ENCODE measurements around the gene TMCC2.
A peak's percentile ranks its signal among the peaks of the same experiment; 100 is the strongest.

TMCC2 gene

GRCh38 chr1:205241366-205242030 lies 13.8 kb downstream of the TMCC2 start:
- no peak for DNase-seq (ENCODE audit: low read depth)

GRCh38 chr1:205243350-205244191 lies 15.8 kb downstream of the TMCC2 start:
- DNase-seq (ENCODE audit: low read depth) = no peak

GRCh38 chr1:205244384-205244783 lies 16.6 kb downstream of the TMCC2 start:
- no peak for DNase-seq (ENCODE audit: low read depth)

- DNase-seq (ENCODE audit: low read depth) = no peak
Observed at GRCh38 chr1:205245096-205245495, 17.4 kb downstream of the TMCC2 start.

- DNase-seq (ENCODE audit: low read depth) = no peak
Observed at GRCh38 chr1:205246351-205247119, 18.8 kb downstream of the TMCC2 start.

GRCh38 chr1:205247130-205247921 lies 19.6 kb downstream of the TMCC2 start:
- DNase-seq (ENCODE audit: low read depth) = no peak

GRCh38 chr1:205248793-205249601 lies 21.3 kb downstream of the TMCC2 start:
- no peak for DNase-seq (ENCODE audit: low read depth)

- DNase-seq (ENCODE audit: low read depth) = no peak
Observed at GRCh38 chr1:205249651-205250050, 21.9 kb downstream of the TMCC2 start.

- DNase-seq (ENCODE audit: low read depth) = no peak
Observed at GRCh38 chr1:205250699-205251098, 23.0 kb downstream of the TMCC2 start.

GRCh38 chr1:205251576-205251975 lies 23.8 kb downstream of the TMCC2 start:
- no peak for DNase-seq (ENCODE audit: low read depth)

GRCh38 chr1:205255941-205256780 lies 28.4 kb downstream of the TMCC2 start:
- DNase-seq (ENCODE audit: low read depth) = peak; percentile 78

- DNase-seq (ENCODE audit: low read depth) = no peak
Observed at GRCh38 chr1:205256951-205257625, 29.3 kb downstream of the TMCC2 start.

GRCh38 chr1:205257735-205258134 lies 30.0 kb downstream of the TMCC2 start:
- no peak for DNase-seq (ENCODE audit: low read depth)

- no peak for DNase-seq (ENCODE audit: low read depth)
Observed at GRCh38 chr1:205258261-205258691, 30.5 kb downstream of the TMCC2 start.

- no peak for DNase-seq (ENCODE audit: low read depth)
Observed at GRCh38 chr1:205258719-205259118, 31.0 kb downstream of the TMCC2 start.

GRCh38 chr1:205259324-205259832 lies 31.6 kb downstream of the TMCC2 start:
- no peak for DNase-seq (ENCODE audit: low read depth)

GRCh38 chr1:205259998-205260397 lies 32.3 kb downstream of the TMCC2 start:
- DNase-seq (ENCODE audit: low read depth) = no peak

GRCh38 chr1:205260948-205261732 lies 33.4 kb downstream of the TMCC2 start:
- DNase-seq (ENCODE audit: low read depth) = no peak
